HG03558 (cell line): Measurements from ENCODE around the gene EXD3.
"Not testable (repeated sequence)": the region's sequence is repeated elsewhere in the genome, so short reads cannot be mapped to it uniquely, and the experiment has no call there.

Source experiments
- ATAC-seq: cut with Tn5 transposase; IDR thresholded peaks from one replicate; pipeline ENCODE4 v1.9.1; 2021; ENCODE audit warnings: moderate number of reproducible peaks; ENCODE audit not compliant: unreplicated experiment; ENCODE audit errors: extremely low read depth

Gene EXD3

GRCh38 chr9:137412431-137412830 lies 10.5 kb downstream of the EXD3 start:
- ATAC-seq, result no peak

GRCh38 chr9:137411645-137412380 lies 11.1 kb downstream of the EXD3 start:
- no peak for ATAC-seq

- ATAC-seq, result no peak
These were observed 11.7 kb downstream of the EXD3 start for GRCh38 chr9:137411260-137411644.

- no peak for ATAC-seq
These were observed 12.1 kb downstream of the EXD3 start for GRCh38 chr9:137410891-137411249.

GRCh38 chr9:137410236-137410890 lies 12.6 kb downstream of the EXD3 start:
- ATAC-seq, result not testable (repeated sequence)

GRCh38 chr9:137409515-137409914 lies 13.4 kb downstream of the EXD3 start:
- no peak for ATAC-seq

- ATAC-seq, result no peak
These were observed 14.1 kb downstream of the EXD3 start for GRCh38 chr9:137408651-137409405.

GRCh38 chr9:137407590-137408300 lies 15.2 kb downstream of the EXD3 start:
- ATAC-seq, result no peak

- ATAC-seq, result no peak
These were observed 15.9 kb downstream of the EXD3 start for GRCh38 chr9:137406876-137407589.

- no peak for ATAC-seq
These were observed 16.7 kb downstream of the EXD3 start for GRCh38 chr9:137406085-137406760.

GRCh38 chr9:137405677-137406081 lies 17.3 kb downstream of the EXD3 start:
- no peak for ATAC-seq

GRCh38 chr9:137404961-137405567 lies 17.9 kb downstream of the EXD3 start:
- no peak for ATAC-seq

- no peak for ATAC-seq
These were observed 19.7 kb downstream of the EXD3 start for GRCh38 chr9:137403269-137403668.

- ATAC-seq, result no peak
These were observed 20.2 kb downstream of the EXD3 start for GRCh38 chr9:137402746-137403145.

- ATAC-seq, result no peak
These were observed 24.1 kb downstream of the EXD3 start for GRCh38 chr9:137398561-137399468.

- ATAC-seq, result no peak
These were observed 25.1 kb downstream of the EXD3 start for GRCh38 chr9:137397675-137398423.

GRCh38 chr9:137396634-137397367 lies 26.2 kb downstream of the EXD3 start:
- no peak for ATAC-seq
